Endothelial cell of umbilical vein (primary cell): Measurements from ENCODE around the gene ANKRD62.
"Not testable (repeated sequence)": the region's sequence is repeated elsewhere in the genome, so short reads cannot be mapped to it uniquely, and the experiment has no call there.

Experiments
- CTCF ChIP-seq, 2 donors: IDR thresholded peaks; 1 replicate in 1 of 2; 2 replicates in 1 of 2; pipeline ENCODE4 v1.5.1; 2011; ENCODE audit warnings: low read length in 2 of 2, mild to moderate bottlenecking in 2 of 2, moderate library complexity in 2 of 2, control low read depth in 1 of 2, inconsistent platforms in 1 of 2, low read depth in 1 of 2; ENCODE audit not compliant: insufficient read depth in 1 of 2; ENCODE audit errors: extremely low read depth in 1 of 2
- EZH2 ChIP-seq: IDR thresholded peaks from 2 replicates; pipeline ENCODE4 v1.6.1; 2012; ENCODE audit warnings: borderline replicate concordance, low read depth, mild to moderate bottlenecking, moderate library complexity, low read length, inconsistent platforms; ENCODE audit not compliant: severe bottlenecking
- JUN ChIP-seq: IDR thresholded peaks from 2 replicates; pipeline ENCODE4 v1.6.1; 2011; ENCODE audit warnings: borderline replicate concordance, low read depth; ENCODE audit not compliant: insufficient read length, insufficient read depth
- POLR2A ChIP-seq: IDR thresholded peaks from 2 replicates; pipeline ENCODE4 v1.6.1; 2012; ENCODE audit warnings: low read depth, mild to moderate bottlenecking, control low read depth, low read length

- not testable (repeated sequence) for TF ChIP-seq CTCF (IDR thresholded peaks at IDR 0.05; ENCODE audit: extremely low read depth in 1 of 2, insufficient read depth in 1 of 2, low read depth in 1 of 2, low read length in 2 of 2); POLR2A; JUN; EZH2
Observed at GRCh38 chr18:12071066-12071465, 22.6 kb upstream of the ANKRD62 start.
